Naive thymus-derived CD8-positive, alpha-beta T cell (primary cell): ENCODE measurements around the gene DCUN1D2. TPM values are rescaled to one million over a fixed set of nuclear protein-coding genes. Genes with fewer than 3 reads are reported as not detected.
"Not testable (repeated sequence)": the region's sequence is repeated elsewhere in the genome, so short reads cannot be mapped to it uniquely, and the experiment has no call there.

Experiments used
- ATAC-seq, 2 donors: fragments of 150-1000 bp; cut with Tn5 transposase in 1 of 2; sonication (Bioruptor Pico), chemical (Tn5 transposase) in 1 of 2; 1 replicate in 1 of 2; 2 replicates in 1 of 2; pipeline ENCODE4 v1.10.0; 2021; ENCODE audit warnings: mild to moderate bottlenecking in 2 of 2, moderate library complexity in 2 of 2
- POLR2A ChIA-PET: fragments of 350-600 bp; sonication (Branson Sonifier 250); formaldehyde crosslinking; loops from one replicate; lab custom pipeline; 2021; ENCODE audit warnings: antibody characterized with exemption; lab: Charles Lee
- DNase-seq, 10 donors: peaks; one replicate each; pipeline versions ENCODE4 v3.0.0 to v3.0.0-alpha.2; 2020 to 2022
- H3K27ac Mint-ChIP-seq, 10 donors: one replicate each; pipeline ENCODE4 v1.8.0; 2020 to 2022; ENCODE audit warnings: mild to moderate bottlenecking in 10 of 10, mixed read lengths in 10 of 10, moderate library complexity in 4 of 10, inconsistent platforms in 1 of 10
- H3K27me3 Mint-ChIP-seq, 5 donors: one replicate each; pipeline ENCODE4 v1.8.0; 2021 to 2022; ENCODE audit warnings: mixed read lengths in 5 of 5
- H3K36me3 Mint-ChIP-seq, 3 donors: one replicate each; pipeline ENCODE4 v1.8.0; 2020 to 2022; ENCODE audit warnings: mixed read lengths in 3 of 3, mild to moderate bottlenecking in 2 of 3, inconsistent platforms in 1 of 3
- H3K4me1 Mint-ChIP-seq, 4 donors: one replicate each; pipeline ENCODE4 v1.8.0; 2021 to 2022; ENCODE audit warnings: mixed read lengths in 4 of 4
- H3K4me3 Mint-ChIP-seq, 10 donors: one replicate each; pipeline ENCODE4 v1.8.0; 2020 to 2022; ENCODE audit warnings: mild to moderate bottlenecking in 10 of 10, mixed read lengths in 10 of 10, moderate library complexity in 6 of 10, inconsistent platforms in 1 of 10
- H3K9me3 Mint-ChIP-seq, 9 donors: one replicate each; pipeline ENCODE4 v1.8.0; 2020 to 2022; ENCODE audit warnings: mixed read lengths in 9 of 9, mild to moderate bottlenecking in 3 of 9, inconsistent platforms in 1 of 9, moderate library complexity in 1 of 9
- polyA plus RNA-seq, 3 donors: library from polyadenylated mRNA; unstranded; fragments of 300-500 nt; fragmentation: Illumina TruSeq; gene quantifications; one replicate each; pipeline ENCODE4 v1.2.3, GENCODE V29; 2021
- total RNA-seq, 8 experiments: library from RNA in 2 of 8; stranded (reverse) in 2 of 8; gene quantifications; one replicate each; pipeline ENCODE4 v1.2.3 and lab custom pipeline; 2021 to 2026

The DCUN1D2 gene
- total and polyA plus RNA-seq, 5 experiments from 2014 or later = 4.8 to 37.5 (median 11.4) TPM

DNA sequence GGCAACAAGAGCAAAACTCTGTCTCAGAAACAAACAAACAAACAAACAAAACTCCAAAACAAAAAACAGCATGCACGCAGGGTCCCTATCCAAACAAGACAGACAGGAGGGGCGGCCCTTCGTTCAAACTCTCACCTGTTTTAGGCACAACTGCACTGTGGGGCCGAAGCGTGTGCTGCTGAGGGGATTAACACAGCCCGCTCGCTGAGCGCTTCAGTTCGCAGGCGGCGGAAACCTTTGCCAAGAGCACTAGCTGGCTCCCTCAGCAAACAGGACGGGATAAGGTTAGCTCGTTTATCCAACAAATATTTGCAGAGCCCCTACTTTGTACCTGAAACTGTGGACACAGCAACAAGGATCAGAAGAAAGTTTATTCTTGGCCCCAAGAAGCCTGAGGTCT, 35.6 kb downstream of the DCUN1D2 start:
- Mint-ChIP-seq H3K4me3 (no peak overlapping the region), H3K27me3 (no peaks in the 10 kb centered on the region), H3K4me1 (peaks cover 0 to 2% (median under 1%) of the 10 kb centered on the region in 4 donors), H3K27ac (no peak overlapping the region), H3K36me3 (peaks cover 0 to 51% (median 8%) of the 10 kb centered on the region in 3 donors), H3K9me3 (no peaks in the 10 kb centered on the region)
- DNase-seq = no peak
- POLR2A ChIA-PET = no interaction called here
- ATAC-seq = no peak

- peaks cover 0 to 9% (median 1%) of the 10 kb centered on the region in 4 donors for H3K4me1 Mint-ChIP-seq
- peaks cover 0 to 37% (median 6%) of the 10 kb centered on the region in 3 donors for H3K36me3 Mint-ChIP-seq
- POLR2A ChIA-PET = no interaction called here
Measured at GRCh38 chr13:113452942-113453901, 37.3 kb downstream of the DCUN1D2 start, which contains the start of gene ADPRHL1. Gene ADPRHL1 (minus strand): TSS chr13:113453488. CDS start chr13:113453437, 51 bp downstream.

DNA sequence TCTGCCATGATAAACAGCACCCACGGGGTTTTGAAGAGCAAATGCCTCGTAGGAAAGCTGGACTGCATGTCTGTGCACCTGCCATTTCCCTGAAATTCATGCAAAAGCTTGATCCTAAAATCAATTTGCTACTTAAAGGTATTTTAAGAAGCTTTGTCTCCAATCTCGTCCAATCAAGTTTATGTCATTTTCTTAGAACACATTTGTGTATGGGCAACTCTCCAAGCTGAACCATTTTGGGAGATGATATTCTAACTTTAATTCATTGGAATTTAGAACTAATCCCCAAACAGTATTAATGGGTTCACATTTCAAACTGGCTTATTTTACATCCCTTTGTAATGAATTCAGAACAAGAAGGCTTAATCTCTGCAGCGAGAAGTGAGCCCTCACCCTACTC, 38.0 kb downstream of the DCUN1D2 start:
- POLR2A ChIA-PET = no interaction called here
- no peak overlapping the region for H3K27ac Mint-ChIP-seq
- no peak for ATAC-seq
- no peak overlapping the region for H3K4me3 Mint-ChIP-seq
- H3K4me1 Mint-ChIP-seq = peaks cover 0 to 9% (median 1%) of the 10 kb centered on the region in 4 donors
- H3K36me3 Mint-ChIP-seq = peaks cover 0 to 30% (median 6%) of the 10 kb centered on the region in 3 donors
- no peak for DNase-seq
- no peaks in the 10 kb centered on the region for H3K27me3 Mint-ChIP-seq
- no peaks in the 10 kb centered on the region for H3K9me3 Mint-ChIP-seq

More at GRCh38 chr13:113452942-113453901, 37.3 kb downstream of the DCUN1D2 start, which contains the start of gene ADPRHL1:
- DNase-seq (no peak), ATAC-seq (no peak)
- no peaks in the 10 kb centered on the region for H3K27me3 Mint-ChIP-seq
- no peak within 1 kb of the TSS for H3K4me3 Mint-ChIP-seq
- no peak within 1 kb of the TSS for H3K27ac Mint-ChIP-seq
- H3K9me3 Mint-ChIP-seq = no peaks in the 10 kb centered on the region

GRCh38 chr13:113451951-113452421, 38.5 kb downstream of the DCUN1D2 start:
- POLR2A ChIA-PET = no interaction called here
- Mint-ChIP-seq H3K27me3 (no peaks in the 10 kb centered on the region), H3K4me3 (no peak overlapping the region), H3K27ac (no peak overlapping the region), H3K9me3 (no peaks in the 10 kb centered on the region), H3K36me3 (peaks cover 0 to 27% (median 6%) of the 10 kb centered on the region in 3 donors), H3K4me1 (peaks cover 0 to 9% (median 1%) of the 10 kb centered on the region in 4 donors)
- no peak for ATAC-seq
- DNase-seq = no peak

GRCh38 chr13:113450861-113451620, 39.5 kb downstream of the DCUN1D2 start:
- H3K9me3 Mint-ChIP-seq, H3K27ac Mint-ChIP-seq, H3K4me3 Mint-ChIP-seq, DNase-seq, POLR2A ChIA-PET, H3K27me3 Mint-ChIP-seq, ATAC-seq: not testable (repeated sequence)
- Mint-ChIP-seq H3K4me1 (peaks cover 0 to 13% (median 1%) of the 10 kb centered on the region in 4 donors), H3K36me3 (peaks cover 0 to 19% (median 6%) of the 10 kb centered on the region in 3 donors)

GRCh38 chr13:113450348-113450744, 40.2 kb downstream of the DCUN1D2 start:
- peaks cover 0 to 12% (median 2%) of the 10 kb centered on the region in 3 donors for H3K36me3 Mint-ChIP-seq
- H3K27me3 Mint-ChIP-seq, ATAC-seq, H3K9me3 Mint-ChIP-seq, DNase-seq, POLR2A ChIA-PET, H3K4me3 Mint-ChIP-seq: not testable (repeated sequence)
- peak overlapping the region in 2 of 10 donors; percentile 41 to 68 for H3K27ac Mint-ChIP-seq
- H3K4me1 Mint-ChIP-seq = peaks cover 0 to 13% (median 1%) of the 10 kb centered on the region in 4 donors

DNA sequence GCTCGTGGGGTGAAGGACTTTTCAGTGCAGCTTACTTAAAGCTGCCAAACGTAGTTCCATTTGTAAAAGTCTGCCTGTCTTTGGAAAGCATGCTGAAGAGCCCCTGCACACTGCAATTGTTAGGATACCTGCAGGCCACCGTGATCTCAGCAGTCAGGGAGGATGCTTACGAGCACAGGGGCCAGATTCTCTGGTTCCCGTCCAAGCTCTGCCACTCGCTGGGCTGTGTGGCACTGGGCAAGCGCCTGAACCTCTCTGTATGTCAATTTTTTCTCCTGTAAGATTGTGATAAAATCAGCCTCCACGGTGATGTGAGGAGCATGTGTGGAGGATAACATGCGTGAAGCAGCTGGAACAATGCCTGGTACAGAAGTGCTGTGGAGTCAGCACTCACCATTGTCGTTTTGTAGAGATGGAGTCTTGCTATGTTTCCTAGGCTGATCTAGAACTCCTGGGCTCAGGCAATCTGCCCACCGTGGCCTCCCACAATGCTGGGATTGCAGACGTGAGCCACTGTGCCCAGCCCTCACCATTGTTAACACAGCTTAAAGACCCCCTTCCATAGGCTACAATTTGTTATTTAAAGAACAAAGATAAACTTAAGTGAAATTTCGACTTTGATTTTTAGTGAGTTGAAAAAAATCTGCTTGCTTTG, 40.7 kb downstream of the DCUN1D2 start:
- H3K9me3 Mint-ChIP-seq = no peaks in the 10 kb centered on the region
- ATAC-seq = no peak
- no peak for DNase-seq
- peak overlapping the region in 4 of 10 donors; percentile 22 to 64 (median 35) for H3K4me3 Mint-ChIP-seq
- peaks cover 0 to 7% (median 0%) of the 10 kb centered on the region in 5 donors for H3K27me3 Mint-ChIP-seq
- H3K4me1 Mint-ChIP-seq = peaks cover 0 to 13% (median 1%) of the 10 kb centered on the region in 4 donors
- H3K36me3 Mint-ChIP-seq = peaks cover 0 to 9% (median 0%) of the 10 kb centered on the region in 3 donors
- POLR2A ChIA-PET = no interaction called here
- peak overlapping the region in 5 of 10 donors; percentile 15 to 81 (median 41) for H3K27ac Mint-ChIP-seq

GRCh38 chr13:113448885-113449692, 41.4 kb downstream of the DCUN1D2 start:
- Mint-ChIP-seq H3K27me3 (peaks cover 0 to 7% (median 0%) of the 10 kb centered on the region in 5 donors), H3K9me3 (peaks cover 0 to 2% (median 0%) of the 10 kb centered on the region in 9 donors), H3K27ac (peak overlapping the region in 5 of 10 donors; percentile 27 to 84 (median 54)), H3K4me1 (peaks cover 0 to 13% (median 1%) of the 10 kb centered on the region in 4 donors), H3K36me3 (peaks cover 0 to 10% (median 0%) of the 10 kb centered on the region in 3 donors), H3K4me3 (peak overlapping the region in 5 of 10 donors; percentile 22 to 73 (median 33))
- POLR2A ChIA-PET = interaction anchor here (0.7 kb wide), 1 partner anchor 252 kb away, joined by 3 read pairs; no protein-coding TSS in a partner anchor
- peak in 8 of 10 donors; percentile 22 to 66 (median 30) for DNase-seq
- peak; percentile 68 to 72 for ATAC-seq

DNA sequence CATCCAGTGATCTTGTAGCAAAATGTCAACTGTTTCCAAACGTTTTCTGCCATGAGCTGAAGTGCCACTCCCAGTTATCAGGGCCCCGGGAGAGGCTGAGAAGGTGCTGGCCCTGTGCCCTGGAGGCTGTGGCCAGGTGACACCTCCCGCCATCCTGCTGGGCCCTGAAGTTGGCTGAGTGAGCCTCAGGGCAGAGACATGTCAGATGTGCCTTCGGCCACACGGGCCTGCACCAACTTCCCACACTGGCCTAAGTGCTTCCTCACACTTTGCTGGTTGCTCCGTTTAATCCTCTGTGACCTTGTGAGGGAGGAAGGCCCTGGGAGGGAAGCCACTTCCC, 42.0 kb downstream of the DCUN1D2 start:
- Mint-ChIP-seq H3K4me3 (peak overlapping the region in 3 of 10 donors; percentile 18 to 73 (median 24)), H3K27me3 (peaks cover 0 to 7% (median 0%) of the 10 kb centered on the region in 5 donors), H3K27ac (peak overlapping the region in 3 of 10 donors; percentile 27 to 81 (median 54)), H3K4me1 (peaks cover 0 to 13% (median 1%) of the 10 kb centered on the region in 4 donors), H3K9me3 (peaks cover 0 to 2% (median 0%) of the 10 kb centered on the region in 9 donors), H3K36me3 (peaks cover 0 to 9% (median 0%) of the 10 kb centered on the region in 3 donors)
- ATAC-seq (no peak), DNase-seq (no peak)
- POLR2A ChIA-PET = interaction anchor here (0.7 kb wide), 1 partner anchor 251 kb away, joined by 3 read pairs; no protein-coding TSS in a partner anchor

GRCh38 chr13:113447596-113447995, 42.9 kb downstream of the DCUN1D2 start:
- Mint-ChIP-seq H3K9me3 (peaks cover 0 to 2% (median 0%) of the 10 kb centered on the region in 9 donors), H3K4me1 (peaks cover 0 to 13% (median 1%) of the 10 kb centered on the region in 4 donors), H3K36me3 (peaks cover 2 to 12% (median 3%) of the 10 kb centered on the region in 3 donors), H3K4me3 (no peak overlapping the region), H3K27ac (no peak overlapping the region), H3K27me3 (peaks cover 0 to 7% (median 0%) of the 10 kb centered on the region in 5 donors)
- ATAC-seq = no peak
- DNase-seq = no peak
- POLR2A ChIA-PET = no interaction called here

DNA sequence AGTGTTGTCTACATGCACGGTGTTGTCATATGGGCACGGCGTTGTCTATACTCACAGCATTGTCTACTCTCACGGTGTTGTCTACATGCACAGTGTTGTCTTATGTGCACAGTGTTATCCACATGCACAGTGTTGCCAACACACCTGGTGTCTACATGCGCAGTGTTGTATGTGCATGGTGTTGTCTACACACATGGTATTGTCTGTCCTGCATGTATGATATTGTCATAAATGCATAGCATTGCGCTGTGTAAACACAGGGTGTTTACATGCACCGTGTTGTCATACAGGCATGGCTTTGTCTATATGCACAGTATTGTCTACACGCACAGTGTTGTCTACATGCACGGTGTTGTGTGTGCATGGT, 44.0 kb downstream of the DCUN1D2 start:
- ATAC-seq (no peak), DNase-seq (no peak)
- peaks cover 0 to 7% (median 0%) of the 10 kb centered on the region in 5 donors for H3K27me3 Mint-ChIP-seq
- peaks cover 0 to 6% (median 0%) of the 10 kb centered on the region in 9 donors for H3K9me3 Mint-ChIP-seq
- peaks cover 4 to 12% (median 5%) of the 10 kb centered on the region in 3 donors for H3K36me3 Mint-ChIP-seq
- H3K27ac Mint-ChIP-seq = peak overlapping the region in 1 of 10 donors; percentile 25
- POLR2A ChIA-PET = no interaction called here
- H3K4me3 Mint-ChIP-seq = no peak overlapping the region
- H3K4me1 Mint-ChIP-seq = peaks cover 0 to 13% (median 1%) of the 10 kb centered on the region in 4 donors
